ENCODE results near the gene HOXB8.

- no peak for TF ChIP-seq CTCF (IDR thresholded peaks at IDR 0.05; ENCODE audit: low read length)
- TF ChIP-seq EZH2 (optimal IDR thresholded peaks at IDR 0.05; ENCODE audit: low read depth, low read length): no peak
Measured at GRCh38 chr17:48644910-48645557, 29.9 kb upstream of the HOXB8 start.
